Common myeloid progenitor, CD34-positive (primary cell): Measurements from ENCODE around the gene RAB22A.
"Not testable (repeated sequence)": the region's sequence is repeated elsewhere in the genome, so short reads cannot be mapped to it uniquely, and the experiment has no call there.

Experiments used
- CTCF ChIA-PET: fragments of 350-600 bp; sonication (Branson Sonifier 250); formaldehyde crosslinking; loops from one replicate; lab custom pipeline; 2021; ENCODE audit warnings: antibody characterized with exemption; lab: Charles Lee
- POLR2A ChIA-PET: fragments of 350-600 bp; sonication (Branson Sonifier 250); formaldehyde crosslinking; loops from one replicate; lab custom pipeline; 2021; ENCODE audit warnings: antibody characterized with exemption; lab: Charles Lee
- DNase-seq, 3 donors: peaks; one replicate each; pipeline versions ENCODE4 v3.0.0 to v3.0.0-alpha.2; 2013
- H3K27ac ChIP-seq, 2 experiments: 1 replicate in 1 of 2; 2 replicates in 1 of 2; pipeline ENCODE4 v1.7.0; 2013; ENCODE audit warnings: inconsistent platforms in 2 of 2, low read length in 2 of 2, mild to moderate bottlenecking in 2 of 2, low read depth in 1 of 2, moderate library complexity in 1 of 2; ENCODE audit not compliant: severe bottlenecking in 2 of 2, insufficient read depth in 1 of 2, poor library complexity in 1 of 2
- H3K27me3 ChIP-seq, 5 experiments: replicated peaks in 2 of 5; 1 replicate in 3 of 5; 2 replicates in 2 of 5; pipeline versions ENCODE4 v1.6.1 to v1.7.0; 2013; ENCODE audit warnings: low read length in 4 of 5, mild to moderate bottlenecking in 2 of 5, moderate library complexity in 2 of 5, inconsistent platforms in 1 of 5; ENCODE audit not compliant: insufficient read depth in 5 of 5, control insufficient read depth in 4 of 5
- H3K36me3 ChIP-seq, 4 experiments: 1 replicate in 2 of 4; 2 replicates in 2 of 4; pipeline versions ENCODE4 v1.6.1 to v1.7.0; 2013; ENCODE audit warnings: low read length in 3 of 4, control low read depth in 1 of 4, mild to moderate bottlenecking in 1 of 4; ENCODE audit not compliant: control insufficient read depth in 4 of 4, insufficient read depth in 4 of 4
- H3K4me1 ChIP-seq, 4 experiments: 1 replicate in 3 of 4; 2 replicates in 1 of 4; pipeline versions ENCODE4 v1.6.1 to v1.7.1; 2013; ENCODE audit warnings: low read length in 3 of 4, mild to moderate bottlenecking in 3 of 4, control low read depth in 1 of 4, inconsistent platforms in 1 of 4, moderate library complexity in 1 of 4; ENCODE audit not compliant: control insufficient read depth in 4 of 4, insufficient read depth in 4 of 4; ENCODE audit errors: control extremely low read depth in 1 of 4
- H3K4me3 ChIP-seq, 7 experiments: 1 replicate in 4 of 7; 2 replicates in 3 of 7; pipeline versions ENCODE4 v1.5.1 to v1.7.0; 2013; ENCODE audit warnings: mild to moderate bottlenecking in 7 of 7, low read length in 6 of 7, moderate library complexity in 6 of 7, inconsistent platforms in 2 of 7, low read depth in 2 of 7, control low read depth in 1 of 7; ENCODE audit not compliant: insufficient read depth in 4 of 7, control insufficient read depth in 1 of 7; ENCODE audit errors: extremely low read depth in 1 of 7
- H3K9me3 ChIP-seq, 5 experiments: 1 replicate in 4 of 5; 2 replicates in 1 of 5; pipeline versions ENCODE4 v1.6.1 to v1.7.1; 2013; ENCODE audit warnings: low read length in 4 of 5, mild to moderate bottlenecking in 2 of 5, inconsistent platforms in 1 of 5, low read depth in 1 of 5, moderate library complexity in 1 of 5; ENCODE audit not compliant: control insufficient read depth in 4 of 5, insufficient read depth in 2 of 5; ENCODE audit errors: control extremely low read depth in 1 of 5
- WGBS: methylation state at CpG from one replicate; pipeline ENCODE4 v1.1.5; 2013; ENCODE audit not compliant: insufficient coverage; 5-methylcytosine and 5-hydroxymethylcytosine counted together

The RAB22A gene

DNA sequence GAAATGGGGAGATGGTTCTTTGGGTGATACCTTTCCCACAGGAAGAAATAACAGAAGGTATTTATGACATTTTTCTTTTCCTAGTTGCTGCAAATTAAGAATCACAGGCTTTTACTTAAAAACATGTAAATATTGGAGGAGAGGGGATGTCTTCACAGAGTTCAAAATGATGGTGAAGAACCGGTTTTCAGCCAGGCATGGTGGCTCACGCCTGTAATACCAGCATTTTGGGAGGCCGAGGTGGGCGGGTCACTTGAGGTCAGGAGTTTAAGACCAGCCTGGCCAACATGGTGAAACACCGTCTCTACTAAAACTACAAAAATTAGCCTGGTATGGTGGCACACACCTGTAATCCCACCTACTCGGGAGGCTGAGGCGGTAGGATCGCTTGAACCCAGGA is 63.8 kb downstream of the RAB22A start:
- WGBS = over 99% methylated on average over 8 of the region's 8 CpGs
- not testable (repeated sequence) for DNase-seq

DNA sequence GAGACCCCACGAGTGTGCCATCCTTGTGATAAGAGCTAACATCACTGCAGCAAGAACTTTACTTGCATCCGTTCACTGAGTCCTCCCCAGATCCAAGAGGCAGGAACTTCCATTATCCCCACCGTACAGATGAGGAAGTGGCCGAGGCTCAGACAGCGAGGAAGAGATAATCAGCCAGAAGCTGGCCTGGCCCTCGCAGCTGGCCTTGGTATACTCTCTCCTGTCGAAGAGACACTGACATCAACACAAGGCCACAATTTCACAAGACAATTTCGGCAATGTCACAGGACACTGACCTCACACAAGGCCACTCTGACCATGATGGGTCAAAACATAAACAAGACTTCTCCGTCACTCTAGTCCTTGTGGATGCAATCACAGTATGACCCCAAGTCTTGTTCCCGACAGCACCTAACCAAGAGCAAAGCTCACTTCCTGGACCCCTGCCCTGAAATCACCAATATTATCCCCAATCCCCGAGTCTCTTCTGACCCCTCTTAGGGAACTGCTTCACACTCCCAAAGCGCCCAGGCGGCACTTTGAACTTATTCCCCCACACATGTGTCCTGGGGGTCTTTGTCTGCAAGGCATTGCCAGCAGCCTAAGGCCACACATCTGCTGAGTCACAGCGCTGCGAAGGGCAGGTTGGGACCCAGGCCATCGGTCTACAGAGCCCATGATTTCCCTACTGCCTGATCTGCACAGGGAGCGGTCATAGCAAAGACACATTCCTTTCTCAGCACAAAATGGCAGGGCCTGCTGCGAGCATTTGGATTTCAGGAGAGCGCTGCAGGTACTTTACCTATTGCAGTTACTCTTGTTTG is 64.7 kb downstream of the RAB22A start:
- DNase-seq = peak in 2 of 3 donors; percentile 17 to 49
- CTCF ChIA-PET = no interaction called here
- Histone ChIP-seq H3K36me3 (no peaks in the 10 kb centered on the region), H3K27ac (no peak overlapping the region), H3K9me3 (no peaks in the 10 kb centered on the region), H3K27me3 (peaks cover 0 to 5% (median 0%) of the 10 kb centered on the region in 5 experiments), H3K4me1 (peaks cover 0 to 4% (median 0%) of the 10 kb centered on the region in 4 experiments), H3K4me3 (no peak overlapping the region)
- POLR2A ChIA-PET = no interaction called here
- WGBS = 84% methylated on average over 13 of the region's 19 CpGs

More for the DNA sequence above, 63.8 kb downstream of the RAB22A start:
- H3K4me3 ChIP-seq, H3K36me3 ChIP-seq, H3K27ac ChIP-seq, H3K9me3 ChIP-seq, H3K27me3 ChIP-seq, POLR2A ChIA-PET, H3K4me1 ChIP-seq: not testable (repeated sequence)
- CTCF ChIA-PET = interaction anchor here (1.1 kb wide), 1 partner anchor 21 kb away, joined by 3 read pairs; no protein-coding TSS in a partner anchor

DNA sequence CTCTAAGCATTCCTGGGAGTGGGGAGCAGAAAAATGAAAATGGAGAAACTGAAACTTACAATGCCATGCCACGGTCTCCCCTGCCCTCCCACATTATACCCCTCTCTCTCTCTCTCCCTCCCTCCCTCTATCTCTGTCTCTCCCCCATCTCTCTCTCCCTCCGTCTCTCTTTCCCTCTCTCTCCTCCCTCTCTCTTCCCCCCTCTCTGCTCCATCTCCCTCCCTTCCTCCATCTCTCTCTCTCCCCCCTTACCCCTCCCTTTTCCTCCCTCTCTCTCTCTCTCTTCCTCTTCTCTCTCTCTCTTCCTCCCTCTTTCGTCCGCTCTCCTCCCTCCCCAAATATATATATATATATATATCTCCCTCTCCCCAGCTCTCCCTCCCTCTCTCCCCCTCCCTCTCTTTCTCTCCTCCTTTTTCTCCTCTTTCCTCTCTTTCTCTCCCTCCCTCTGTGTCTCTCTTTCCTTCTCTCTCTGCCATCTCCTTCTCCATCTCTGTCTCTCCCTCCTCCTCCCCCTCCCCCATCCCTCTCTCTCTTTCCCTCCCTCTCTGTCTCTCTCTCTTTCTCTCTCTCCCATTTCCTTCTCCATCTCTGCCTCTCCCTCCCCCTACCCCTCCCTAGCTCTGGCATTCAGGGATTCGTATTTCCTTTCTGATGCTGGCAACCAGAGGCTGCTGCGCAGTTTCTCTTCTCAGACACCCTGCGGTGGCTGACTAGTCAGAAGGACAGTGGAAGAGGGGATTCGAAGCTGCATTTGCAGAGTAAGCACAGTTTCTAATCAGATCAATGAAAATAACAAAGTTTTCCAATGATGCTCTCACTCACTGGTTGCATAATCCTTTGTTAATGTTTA is 65.6 kb downstream of the RAB22A start:
- Histone ChIP-seq H3K27ac (no peak overlapping the region), H3K27me3 (peaks cover 0 to 5% (median 0%) of the 10 kb centered on the region in 5 experiments), H3K4me3 (no peak overlapping the region), H3K9me3 (no peaks in the 10 kb centered on the region), H3K4me1 (peaks cover 0 to 4% (median 0%) of the 10 kb centered on the region in 4 experiments), H3K36me3 (no peaks in the 10 kb centered on the region)
- CTCF ChIA-PET = no interaction called here
- no peak for DNase-seq
- POLR2A ChIA-PET = no interaction called here
- WGBS = 63% methylated on average over 7 of the region's 8 CpGs

DNA sequence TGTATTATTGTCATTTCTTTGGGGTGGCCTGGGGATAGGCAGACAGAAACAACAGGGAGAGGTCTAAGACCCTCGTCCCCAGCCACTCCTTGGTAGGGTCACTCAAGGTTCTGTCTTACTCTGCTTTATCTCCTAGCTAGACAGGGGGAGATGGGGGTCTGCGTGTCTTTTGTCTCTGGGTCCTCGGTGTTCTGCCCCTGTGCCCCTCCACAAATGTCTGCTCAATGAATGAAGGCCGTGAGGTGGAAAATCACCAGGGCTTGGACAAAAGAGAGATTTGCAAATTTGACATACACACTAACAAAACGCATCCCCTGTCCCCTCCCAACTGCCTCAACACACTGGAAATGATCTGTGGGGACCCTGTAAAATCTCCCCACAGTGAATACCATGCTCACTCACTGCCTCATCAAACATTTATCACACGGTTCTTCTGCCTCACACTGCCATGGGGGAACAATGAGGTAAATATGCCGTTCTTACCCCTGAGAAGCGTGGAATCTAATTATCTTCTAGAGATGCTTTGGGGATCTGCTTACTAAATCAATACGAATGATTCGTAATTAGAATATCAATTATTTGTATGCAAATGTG is 66.3 kb downstream of the RAB22A start:
- H3K9me3 ChIP-seq = peaks cover 0 to 2% (median 0%) of the 10 kb centered on the region in 5 experiments
- CTCF ChIA-PET = no interaction called here
- 98% methylated on average over 4 of the region's 10 CpGs for WGBS
- H3K4me1 ChIP-seq = peaks cover 0 to 4% (median 0%) of the 10 kb centered on the region in 4 experiments
- no peaks in the 10 kb centered on the region for H3K36me3 ChIP-seq
- H3K27me3 ChIP-seq = peaks cover 0 to 5% (median 0%) of the 10 kb centered on the region in 5 experiments
- no peak for DNase-seq
- no peak overlapping the region for H3K4me3 ChIP-seq
- POLR2A ChIA-PET = no interaction called here
- no peak overlapping the region for H3K27ac ChIP-seq

DNA sequence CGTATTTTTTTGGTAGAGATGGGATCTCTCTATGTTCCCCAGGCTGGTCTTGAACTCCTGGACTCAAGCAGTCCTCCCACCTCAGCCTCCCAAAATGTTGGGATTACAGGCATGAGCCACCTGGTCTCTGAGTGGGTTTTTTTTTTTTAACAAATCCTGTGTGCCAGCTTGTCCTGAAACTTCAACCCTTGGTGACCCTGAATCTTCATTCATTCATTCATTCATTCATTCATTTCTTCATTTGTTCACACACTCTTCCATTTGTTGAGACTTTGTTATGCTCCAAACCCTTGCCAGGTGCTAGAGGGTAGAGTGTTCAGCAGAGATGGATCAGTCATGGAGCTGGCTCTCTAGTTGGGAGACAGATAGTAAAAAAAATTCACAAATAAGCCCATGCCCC is 67.5 kb downstream of the RAB22A start:
- Histone ChIP-seq H3K9me3 (peaks cover 0 to 11% (median 0%) of the 10 kb centered on the region in 5 experiments), H3K27me3 (peaks cover 0 to 5% (median 0%) of the 10 kb centered on the region in 5 experiments), H3K4me3 (no peak overlapping the region), H3K36me3 (no peaks in the 10 kb centered on the region), H3K4me1 (peaks cover 0 to 4% (median 0%) of the 10 kb centered on the region in 4 experiments), H3K27ac (no peak overlapping the region)
- 100% methylated on average over 1 of the region's 1 CpG for WGBS
- ChIA-PET CTCF (interaction anchor here (1.0 kb wide), 1 partner anchor 10 kb away, joined by 4 read pairs; no protein-coding TSS in a partner anchor), POLR2A (no interaction called here)
- DNase-seq = no peak

DNA sequence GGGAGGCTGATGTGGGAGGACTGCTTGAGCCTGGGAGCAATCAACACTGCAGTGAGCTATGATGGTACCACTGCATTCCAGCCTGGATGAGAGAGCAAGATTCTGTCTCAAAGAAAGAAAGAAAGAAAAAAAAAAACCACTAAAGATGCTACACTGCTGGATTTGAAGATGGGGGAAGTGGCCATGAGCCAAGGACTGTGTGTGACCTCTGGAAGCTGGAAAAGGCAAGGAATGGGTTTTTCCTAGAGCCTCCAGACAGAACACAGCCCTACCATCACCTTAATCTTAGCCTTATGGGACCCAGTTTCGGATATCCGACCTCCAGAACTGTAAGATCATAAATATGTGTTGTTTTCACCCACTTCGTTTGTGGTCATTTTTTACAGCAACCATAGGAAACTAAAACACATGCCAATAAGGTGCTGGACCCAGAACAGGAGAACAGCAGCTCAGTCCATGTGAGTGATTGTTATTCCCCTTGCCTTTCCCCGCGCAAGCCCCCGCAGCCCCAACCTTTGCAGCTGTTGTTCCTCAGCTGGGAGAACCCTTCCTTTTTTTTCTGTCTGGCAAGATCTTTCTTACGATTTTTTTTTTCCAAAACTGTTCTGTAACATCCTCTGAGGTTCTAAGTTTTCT is 68.4 kb downstream of the RAB22A start:
- peaks cover 0 to 4% (median 0%) of the 10 kb centered on the region in 4 experiments for H3K4me1 ChIP-seq
- WGBS = 65% methylated on average over 6 of the region's 7 CpGs
- POLR2A ChIA-PET = no interaction called here
- no peak for DNase-seq
- peaks cover 0 to 13% (median 0%) of the 10 kb centered on the region in 5 experiments for H3K9me3 ChIP-seq
- no peaks in the 10 kb centered on the region for H3K36me3 ChIP-seq
- no peak overlapping the region for H3K4me3 ChIP-seq
- peaks cover 0 to 5% (median 0%) of the 10 kb centered on the region in 5 experiments for H3K27me3 ChIP-seq
- H3K27ac ChIP-seq = no peak overlapping the region
- CTCF ChIA-PET = interaction anchor here (0.7 kb wide), 1 partner anchor 29 kb away, joined by 3 read pairs; no protein-coding TSS in a partner anchor
